Effector memory CD4-positive, alpha-beta T cell (primary cell): Measurements from ENCODE around the gene SLC19A3.
"Not testable (repeated sequence)": the region's sequence is repeated elsewhere in the genome, so short reads cannot be mapped to it uniquely, and the experiment has no call there.

Experiments
- DNase-seq, 3 donors: peaks; one replicate each; pipeline ENCODE4 v3.0.0-alpha.2; 2020
- H3K27ac ChIP-seq: 2 replicates; pipeline ENCODE4 v1.7.0; 2013; ENCODE audit warnings: mild to moderate bottlenecking, low read length, moderate library complexity; ENCODE audit not compliant: insufficient read depth, poor library complexity, severe bottlenecking
- H3K27me3 ChIP-seq: replicated peaks from 2 replicates; pipeline ENCODE4 v1.7.0; 2013; ENCODE audit warnings: mild to moderate bottlenecking, low read length; ENCODE audit not compliant: insufficient read depth, control insufficient read depth, poor library complexity, severe bottlenecking
- H3K36me3 ChIP-seq: 2 replicates; pipeline ENCODE4 v1.7.0; 2013; ENCODE audit warnings: mild to moderate bottlenecking, low read length, moderate library complexity; ENCODE audit not compliant: control insufficient read depth, insufficient read depth
- H3K4me1 ChIP-seq: 2 replicates; pipeline ENCODE4 v1.7.0; 2013; ENCODE audit warnings: low read length, mild to moderate bottlenecking; ENCODE audit not compliant: control insufficient read depth, insufficient read depth, poor library complexity, severe bottlenecking
- H3K4me3 ChIP-seq: 2 replicates; pipeline ENCODE4 v1.7.0; 2013; ENCODE audit warnings: low read length, low read depth, mild to moderate bottlenecking; ENCODE audit not compliant: insufficient read depth, poor library complexity, severe bottlenecking
- H3K9me3 ChIP-seq: 2 replicates; pipeline ENCODE4 v1.7.0; 2013; ENCODE audit warnings: mild to moderate bottlenecking, low read length, moderate library complexity; ENCODE audit not compliant: control insufficient read depth

SLC19A3 gene

DNA sequence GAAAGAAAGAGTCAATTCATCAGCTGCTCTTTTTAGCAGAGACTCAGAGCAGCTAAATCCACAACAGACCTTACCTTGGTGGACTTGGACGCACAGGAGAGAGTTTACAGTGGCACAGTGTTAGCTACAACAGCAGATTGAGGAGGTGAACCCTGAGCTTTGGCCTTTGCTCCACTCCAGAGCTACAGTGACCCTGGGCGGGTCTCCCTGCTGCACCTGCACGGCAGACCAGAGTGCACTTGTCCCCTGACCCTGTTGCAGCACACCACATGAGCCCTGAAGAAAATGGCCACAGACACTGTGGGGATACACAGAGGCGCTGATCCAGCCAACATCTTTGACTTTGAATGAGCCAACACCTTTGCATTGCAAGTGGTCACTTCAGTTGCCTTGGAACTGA, 11.0 kb downstream of the SLC19A3 start:
- Histone ChIP-seq H3K36me3 (no peaks in the 10 kb centered on the region), H3K27ac (no peak overlapping the region), H3K4me3 (no peak overlapping the region), H3K9me3 (no peaks in the 10 kb centered on the region), H3K27me3 (no peaks in the 10 kb centered on the region), H3K4me1 (no peaks in the 10 kb centered on the region)
- DNase-seq, result no peak

DNA sequence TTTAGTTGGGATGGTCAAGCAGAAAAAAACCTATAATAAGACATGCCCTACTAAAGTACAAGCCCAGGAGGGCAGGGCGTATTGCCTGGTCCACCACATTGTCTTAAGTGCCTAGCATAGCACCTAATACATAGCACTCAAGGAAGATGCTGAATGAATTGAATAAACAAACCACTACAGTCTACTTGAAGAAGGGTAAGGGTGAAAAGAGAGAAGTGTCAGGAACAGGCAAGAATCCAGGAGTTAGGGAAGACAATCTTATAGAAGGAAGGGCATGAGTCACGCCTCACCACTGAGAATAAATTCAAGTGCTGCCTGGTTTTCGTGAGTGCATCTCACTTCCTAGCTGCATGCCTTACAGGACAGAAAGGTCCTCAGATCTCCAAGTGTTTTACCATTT, 13.9 kb downstream of the SLC19A3 start:
- Histone ChIP-seq H3K27ac (no peak overlapping the region), H3K27me3 (no peaks in the 10 kb centered on the region), H3K4me3 (no peak overlapping the region), H3K9me3 (no peaks in the 10 kb centered on the region), H3K36me3 (no peaks in the 10 kb centered on the region), H3K4me1 (no peaks in the 10 kb centered on the region)
- no peak for DNase-seq

DNA sequence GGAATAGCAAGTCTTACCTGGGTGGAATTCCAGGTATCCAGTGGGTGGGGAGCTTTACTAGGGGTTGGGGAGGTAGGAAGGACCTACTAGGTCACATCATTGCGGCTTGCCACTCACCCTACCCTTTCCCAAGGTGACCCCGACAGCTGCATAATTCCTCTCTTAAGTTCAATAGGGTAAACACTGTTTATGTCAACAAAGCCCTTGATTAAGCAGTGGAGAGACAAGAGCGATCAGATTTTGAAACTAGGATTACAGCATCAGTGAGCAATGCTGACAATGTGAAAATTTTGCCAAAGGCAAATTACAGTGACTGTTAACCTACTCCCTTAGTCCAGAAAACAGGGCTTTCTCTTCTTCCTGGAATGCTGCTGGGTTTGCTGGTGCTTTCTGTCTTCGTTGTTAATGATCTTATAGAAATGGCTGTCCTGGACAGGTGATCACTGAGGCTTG, 14.5 kb downstream of the SLC19A3 start:
- Histone ChIP-seq H3K4me3 (no peak overlapping the region), H3K27me3 (no peaks in the 10 kb centered on the region), H3K36me3 (no peaks in the 10 kb centered on the region), H3K27ac (no peak overlapping the region), H3K4me1 (no peaks in the 10 kb centered on the region), H3K9me3 (no peaks in the 10 kb centered on the region)
- no peak for DNase-seq

DNA sequence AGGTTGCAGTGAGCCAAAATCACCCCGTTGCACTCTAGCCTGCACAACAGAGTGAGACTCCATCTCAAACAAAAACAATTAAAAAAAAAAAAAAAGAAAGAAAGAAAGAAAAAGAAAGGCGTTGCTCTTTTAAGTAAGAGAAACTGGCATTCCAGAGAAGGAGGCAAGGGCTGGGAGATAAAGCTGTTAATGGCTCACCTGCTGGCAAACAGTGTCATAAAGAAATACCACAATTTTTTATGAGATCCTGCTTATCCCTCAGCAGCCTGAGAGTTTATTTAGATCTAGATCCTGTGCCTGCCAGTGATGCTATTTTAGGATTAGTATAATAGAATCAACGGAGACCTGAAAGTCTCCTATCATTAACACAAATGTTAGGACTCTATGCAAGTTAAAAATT, 16.3 kb downstream of the SLC19A3 start:
- Histone ChIP-seq H3K27ac (no peak overlapping the region), H3K4me3 (no peak overlapping the region), H3K27me3 (no peaks in the 10 kb centered on the region), H3K4me1 (no peaks in the 10 kb centered on the region), H3K36me3 (no peaks in the 10 kb centered on the region), H3K9me3 (no peaks in the 10 kb centered on the region)
- no peak for DNase-seq

DNA sequence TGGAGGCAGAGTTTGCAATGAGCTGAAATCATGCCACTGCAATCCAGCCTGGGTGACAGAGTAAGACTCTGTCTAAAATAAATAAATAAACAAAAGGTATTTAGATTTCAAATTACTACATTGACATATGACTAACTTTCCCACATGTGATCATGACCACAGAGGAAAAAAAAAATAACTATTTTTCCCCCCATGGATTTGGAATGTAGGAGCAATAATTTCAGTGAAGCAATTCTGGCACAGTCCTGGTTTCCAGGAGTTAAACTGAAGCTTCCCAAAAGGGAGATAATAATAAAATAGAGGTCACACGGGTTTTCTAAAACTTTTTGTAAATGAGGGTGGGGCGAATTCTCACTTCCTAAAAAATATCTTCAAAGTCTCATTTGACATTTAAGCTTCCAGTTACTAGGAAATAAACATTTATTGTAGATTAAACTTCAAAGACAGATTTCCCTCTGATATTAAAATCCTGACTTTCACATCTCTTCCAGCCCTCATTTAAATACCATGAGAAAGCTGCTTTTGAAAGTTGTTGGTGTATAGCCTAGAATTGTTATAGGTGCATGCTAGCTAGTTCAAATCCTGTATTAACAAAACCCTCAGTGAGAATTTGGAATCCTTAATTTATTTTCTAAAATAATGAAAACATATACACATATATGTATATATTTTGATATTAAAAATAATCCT, 20.7 kb downstream of the SLC19A3 start:
- DNase-seq, result no peak
- Histone ChIP-seq H3K36me3 (no peaks in the 10 kb centered on the region), H3K9me3 (no peaks in the 10 kb centered on the region), H3K4me1 (no peaks in the 10 kb centered on the region), H3K27ac (no peak overlapping the region), H3K4me3 (no peak overlapping the region), H3K27me3 (no peaks in the 10 kb centered on the region)

DNA sequence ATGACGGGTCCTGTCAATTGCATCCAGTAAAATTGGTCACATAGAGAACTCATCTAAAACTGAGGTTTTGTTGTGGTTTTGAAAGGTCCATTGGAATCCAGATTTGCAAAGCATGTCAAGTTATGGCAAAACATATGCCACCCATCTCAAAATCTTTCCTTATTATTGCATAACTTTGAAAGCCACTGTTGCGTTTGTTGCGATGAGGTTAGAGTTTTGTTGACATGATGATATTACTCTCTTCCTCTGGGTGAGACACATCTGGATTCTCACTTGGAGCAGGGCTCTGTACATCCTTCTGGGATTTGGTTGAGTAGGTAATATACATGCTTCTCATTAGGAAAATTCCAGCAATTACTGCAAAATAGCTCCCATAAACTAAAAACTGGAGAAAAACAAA, 30.6 kb downstream of the SLC19A3 start:
- H3K27me3 ChIP-seq, result no peaks in the 10 kb centered on the region
- no peak for DNase-seq
- H3K36me3 ChIP-seq, result no peaks in the 10 kb centered on the region
- H3K9me3 ChIP-seq, result no peaks in the 10 kb centered on the region
- H3K4me1 ChIP-seq, result no peaks in the 10 kb centered on the region
- H3K27ac ChIP-seq, result no peak overlapping the region
- H3K4me3 ChIP-seq, result no peak overlapping the region

DNA sequence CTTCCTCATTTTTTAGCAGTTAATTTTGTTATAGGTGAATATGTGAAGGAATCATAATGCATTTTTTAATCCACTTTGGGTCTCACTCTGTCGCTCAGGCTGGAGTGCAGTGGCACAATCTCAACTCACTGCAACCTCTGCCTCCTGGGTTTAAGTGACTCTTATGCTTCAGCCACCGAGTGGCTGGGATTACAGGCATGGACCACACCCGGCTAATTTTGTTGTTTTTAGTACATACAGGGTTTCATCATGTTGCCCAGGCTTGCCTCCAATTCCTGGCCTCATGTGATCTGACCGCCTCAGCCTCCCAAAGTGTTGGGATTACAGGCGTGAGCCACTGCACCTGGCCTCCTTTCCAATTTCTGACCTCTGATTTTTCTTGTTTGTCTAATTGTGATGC, 33.6 kb downstream of the SLC19A3 start:
- Histone ChIP-seq H3K9me3 (no peaks in the 10 kb centered on the region), H3K27me3 (no peaks in the 10 kb centered on the region), H3K36me3 (no peaks in the 10 kb centered on the region), H3K27ac (no peak overlapping the region), H3K4me3 (no peak overlapping the region), H3K4me1 (no peaks in the 10 kb centered on the region)
- DNase-seq, result no peak

DNA sequence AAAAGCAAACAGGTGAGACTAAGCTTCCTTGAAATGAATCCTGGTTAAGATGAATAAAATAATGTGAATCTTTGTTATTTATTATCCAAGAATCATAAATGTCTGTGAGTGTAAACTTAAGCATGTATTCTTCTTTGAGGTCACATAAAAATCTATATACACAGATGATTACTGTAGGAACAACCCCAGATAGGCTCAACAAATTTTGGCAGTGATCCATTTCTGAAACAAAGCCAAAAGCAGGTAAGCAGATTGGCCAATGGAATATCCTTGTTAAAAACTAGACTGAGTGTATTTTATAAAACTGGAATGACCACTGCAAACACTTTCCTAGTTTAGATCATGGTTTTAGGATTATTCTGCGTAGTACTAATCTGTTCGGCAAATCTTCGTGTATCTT, 39.9 kb downstream of the SLC19A3 start:
- DNase-seq, result no peak
- Histone ChIP-seq H3K4me3 (no peak overlapping the region), H3K27ac (no peak overlapping the region)

DNA sequence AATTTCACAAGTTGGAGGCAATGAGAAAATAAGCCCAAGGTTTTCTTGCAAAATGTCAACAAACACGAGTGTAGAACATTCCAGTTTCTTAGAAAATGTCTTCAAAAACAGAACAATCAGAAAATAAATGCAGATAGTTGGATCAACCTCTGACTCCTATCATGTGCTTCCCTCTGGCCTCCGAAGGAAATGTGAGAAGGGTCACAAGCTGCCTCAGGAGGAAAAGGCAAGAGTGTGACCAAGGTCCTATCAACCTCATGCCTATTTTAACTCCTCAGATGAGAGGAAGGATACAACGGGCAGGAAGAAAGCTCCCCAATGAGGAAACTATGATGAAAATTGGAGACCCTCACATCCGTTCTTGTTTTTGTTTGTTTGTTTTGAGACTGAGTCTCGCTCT, 43.3 kb downstream of the SLC19A3 start:
- no peak overlapping the region for H3K27ac ChIP-seq
- H3K4me1 ChIP-seq, result no peaks in the 10 kb centered on the region
- H3K36me3 ChIP-seq, result no peaks in the 10 kb centered on the region
- H3K27me3 ChIP-seq, result no peaks in the 10 kb centered on the region
- no peak overlapping the region for H3K4me3 ChIP-seq
- no peaks in the 10 kb centered on the region for H3K9me3 ChIP-seq
- no peak for DNase-seq

More for the DNA sequence above, 39.9 kb downstream of the SLC19A3 start:
- H3K9me3 ChIP-seq, result no peaks in the 10 kb centered on the region
- H3K4me1 ChIP-seq, result no peaks in the 10 kb centered on the region
- H3K27me3 ChIP-seq, result no peaks in the 10 kb centered on the region
- H3K36me3 ChIP-seq, result no peaks in the 10 kb centered on the region

DNA sequence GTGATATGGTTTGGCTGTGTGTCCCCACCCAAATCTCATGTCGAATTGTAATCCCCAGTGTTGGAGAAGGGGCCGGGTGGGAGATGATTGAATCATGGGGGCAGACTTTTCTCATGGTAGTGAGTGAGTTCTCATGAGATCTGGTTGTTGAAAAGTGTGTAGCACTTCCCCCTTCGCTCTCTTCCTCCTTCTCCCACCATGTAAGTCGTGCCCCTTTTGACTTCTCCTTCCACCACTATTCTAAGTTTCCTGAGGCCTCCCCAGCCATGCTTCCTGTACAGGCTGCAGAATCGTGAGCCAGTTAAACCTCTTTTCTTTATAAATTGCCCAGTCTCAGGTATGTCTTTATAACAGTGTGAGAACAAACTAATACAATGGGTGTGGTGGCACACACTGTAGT, 44.2 kb downstream of the SLC19A3 start:
- not testable (repeated sequence) for H3K27ac ChIP-seq, H3K4me1 ChIP-seq, H3K36me3 ChIP-seq, H3K4me3 ChIP-seq, DNase-seq, H3K27me3 ChIP-seq, H3K9me3 ChIP-seq
